DOHH2 (cell line): Measurements from ENCODE around the gene RUNX2.

Experiments
- H3F3A ChIP-seq: fragments of 200-600 bp; sonication (generic), shearing (Covaris generic); 2 replicates; pipeline ENCODE4 v1.6.0; 2016; ENCODE audit warnings: antibody characterized with exemption, mild to moderate bottlenecking; ENCODE audit not compliant: control insufficient read depth, insufficient read depth
- H3K27ac ChIP-seq: fragments of 200-600 bp; sonication (generic); 2 replicates; pipeline ENCODE4 v1.5.1; 2014; ENCODE audit warnings: low read depth, mild to moderate bottlenecking, low read length, moderate library complexity
- H3K27me3 ChIP-seq: fragments of 200-600 bp; sonication (generic); 2 replicates; pipeline ENCODE4 v1.6.1; 2014; ENCODE audit warnings: mild to moderate bottlenecking, low read length, mixed read lengths; ENCODE audit not compliant: control insufficient read depth
- H3K36me3 ChIP-seq: fragments of 200-600 bp; sonication (generic); 2 replicates; pipeline ENCODE4 v1.6.1; 2014; ENCODE audit warnings: mild to moderate bottlenecking, low read length, moderate library complexity, mixed read lengths; ENCODE audit not compliant: control insufficient read depth
- H3K4me1 ChIP-seq: fragments of 200-600 bp; sonication (generic); 2 replicates; pipeline ENCODE4 v1.6.1; 2014; ENCODE audit warnings: mild to moderate bottlenecking, low read length, mixed read lengths; ENCODE audit not compliant: control insufficient read depth
- H3K4me2 ChIP-seq: fragments of 200-600 bp; sonication (generic); 2 replicates; pipeline ENCODE4 v1.6.0; 2014; ENCODE audit warnings: mild to moderate bottlenecking, low read length, moderate library complexity
- H3K4me3 ChIP-seq: fragments of 200-600 bp; sonication (generic); 2 replicates; pipeline ENCODE4 v1.5.1; 2014; ENCODE audit warnings: mild to moderate bottlenecking, low read length, mixed read lengths
- H3K79me2 ChIP-seq: fragments of 200-600 bp; sonication (generic); 2 replicates; pipeline ENCODE4 v1.6.1; 2014; ENCODE audit warnings: mild to moderate bottlenecking, low read length, mixed read lengths; ENCODE audit not compliant: control insufficient read depth
- H3K9me2 ChIP-seq: fragments of 200-600 bp; sonication (generic); replicated peaks from 2 replicates; pipeline ENCODE4 v1.6.1; 2014; ENCODE audit warnings: mild to moderate bottlenecking, low read length, mixed read lengths; ENCODE audit not compliant: control insufficient read depth
- H3K9me3 ChIP-seq: fragments of 200-600 bp; sonication (generic); 2 replicates; pipeline ENCODE4 v1.6.1; 2014; ENCODE audit warnings: antibody characterized with exemption, low read length, mixed read lengths; ENCODE audit not compliant: control insufficient read depth, insufficient read depth
- H4K20me1 ChIP-seq: fragments of 200-600 bp; sonication (generic); 2 replicates; pipeline ENCODE4 v1.6.0; 2014; ENCODE audit warnings: low read depth, mild to moderate bottlenecking, antibody characterized with exemption, low read length, moderate library complexity; ENCODE audit not compliant: control insufficient read depth, insufficient read depth
- EZH2phosphoT487 ChIP-seq: fragments of 200-600 bp; sonication (generic); IDR thresholded peaks from 2 replicates; pipeline ENCODE4 v1.6.1; 2017; ENCODE audit warnings: borderline replicate concordance, mild to moderate bottlenecking, antibody characterized with exemption, low read length, moderate library complexity, mixed read lengths
- TF ChIP-seq, protein P1 (sequence below): fragments of 200-600 bp; sonication (generic); IDR thresholded peaks from one replicate; pipeline ENCODE4 v1.5.1; 2014; ENCODE audit warnings: antibody characterized with exemption, mild to moderate bottlenecking, low read depth, low read length; ENCODE audit not compliant: poor library complexity, severe bottlenecking

Gene RUNX2

DNA sequence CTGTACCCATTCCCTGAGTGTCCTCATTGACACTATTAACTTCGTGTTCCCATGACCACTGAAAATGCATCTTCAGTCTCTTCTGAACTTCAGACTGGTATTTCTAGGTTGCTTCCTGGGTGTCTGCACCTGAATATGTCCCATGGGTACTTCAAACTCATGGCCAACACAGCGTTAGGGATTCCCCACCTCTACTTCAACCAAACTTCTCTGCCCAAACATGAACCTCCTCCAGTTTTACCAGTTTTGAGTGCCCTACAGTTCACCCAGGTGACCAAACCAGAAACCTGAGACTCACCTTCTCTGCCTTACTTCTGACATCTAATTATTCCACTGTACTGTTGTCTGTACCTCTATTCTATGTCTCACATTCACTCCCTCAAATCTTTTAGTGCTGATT is 149.1 kb downstream of the RUNX2 start:
- Histone ChIP-seq H3K27ac (no peak overlapping the region), H3F3A (no peaks in the 10 kb centered on the region), H3K4me1 (peaks cover 4% of the 10 kb centered on the region; the same call in 1 of the 2 replicates), H3K9me2 (no peaks in the 10 kb centered on the region), H3K27me3 (no peaks in the 10 kb centered on the region; the same call in 1 of the 2 replicates), H3K4me3 (no peak overlapping the region), H4K20me1 (no peaks in the 10 kb centered on the region), H3K4me2 (no peak overlapping the region), H3K36me3 (no peaks in the 10 kb centered on the region), H3K9me3 (no peaks in the 10 kb centered on the region), H3K79me2 (no peaks in the 10 kb centered on the region)
- TF ChIP-seq EZH2phosphoT487 = no peak
- TF ChIP-seq, protein P1, sequence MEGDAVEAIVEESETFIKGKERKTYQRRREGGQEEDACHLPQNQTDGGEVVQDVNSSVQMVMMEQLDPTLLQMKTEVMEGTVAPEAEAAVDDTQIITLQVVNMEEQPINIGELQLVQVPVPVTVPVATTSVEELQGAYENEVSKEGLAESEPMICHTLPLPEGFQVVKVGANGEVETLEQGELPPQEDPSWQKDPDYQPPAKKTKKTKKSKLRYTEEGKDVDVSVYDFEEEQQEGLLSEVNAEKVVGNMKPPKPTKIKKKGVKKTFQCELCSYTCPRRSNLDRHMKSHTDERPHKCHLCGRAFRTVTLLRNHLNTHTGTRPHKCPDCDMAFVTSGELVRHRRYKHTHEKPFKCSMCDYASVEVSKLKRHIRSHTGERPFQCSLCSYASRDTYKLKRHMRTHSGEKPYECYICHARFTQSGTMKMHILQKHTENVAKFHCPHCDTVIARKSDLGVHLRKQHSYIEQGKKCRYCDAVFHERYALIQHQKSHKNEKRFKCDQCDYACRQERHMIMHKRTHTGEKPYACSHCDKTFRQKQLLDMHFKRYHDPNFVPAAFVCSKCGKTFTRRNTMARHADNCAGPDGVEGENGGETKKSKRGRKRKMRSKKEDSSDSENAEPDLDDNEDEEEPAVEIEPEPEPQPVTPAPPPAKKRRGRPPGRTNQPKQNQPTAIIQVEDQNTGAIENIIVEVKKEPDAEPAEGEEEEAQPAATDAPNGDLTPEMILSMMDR = no peak

DNA sequence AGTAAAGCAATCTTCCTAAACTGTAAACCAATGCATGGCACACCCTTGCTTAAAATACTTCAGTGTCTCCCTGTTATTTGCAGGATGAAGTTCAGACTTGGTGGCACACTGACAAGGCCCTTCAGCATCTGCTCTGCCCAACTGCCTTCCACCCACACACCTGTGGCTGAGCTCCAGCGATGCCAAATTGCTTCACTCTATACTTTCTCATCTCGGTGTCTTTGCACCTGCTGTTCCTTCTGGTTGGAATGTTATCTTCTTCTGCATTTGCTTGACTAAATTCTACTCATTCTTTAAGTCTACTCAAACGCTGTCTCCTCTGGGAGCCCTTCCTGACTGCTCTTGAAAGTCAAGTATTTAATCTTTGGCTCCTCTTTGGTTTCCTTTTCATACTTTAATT is 149.7 kb downstream of the RUNX2 start:
- H3K4me3 ChIP-seq = no peak overlapping the region
- H3K36me3 ChIP-seq = no peaks in the 10 kb centered on the region
- no peaks in the 10 kb centered on the region for H3K9me3 ChIP-seq
- no peak overlapping the region for H3K27ac ChIP-seq
- H4K20me1 ChIP-seq = no peaks in the 10 kb centered on the region
- TF ChIP-seq, protein P1 = no peak
- no peak for TF ChIP-seq EZH2phosphoT487
- no peak overlapping the region for H3K4me2 ChIP-seq
- peaks cover 4% of the 10 kb centered on the region; the same call in 1 of the 2 replicates for H3K4me1 ChIP-seq
- H3K79me2 ChIP-seq = no peaks in the 10 kb centered on the region
- H3K27me3 ChIP-seq = no peaks in the 10 kb centered on the region
- H3K9me2 ChIP-seq = no peaks in the 10 kb centered on the region
- H3F3A ChIP-seq = no peaks in the 10 kb centered on the region

DNA sequence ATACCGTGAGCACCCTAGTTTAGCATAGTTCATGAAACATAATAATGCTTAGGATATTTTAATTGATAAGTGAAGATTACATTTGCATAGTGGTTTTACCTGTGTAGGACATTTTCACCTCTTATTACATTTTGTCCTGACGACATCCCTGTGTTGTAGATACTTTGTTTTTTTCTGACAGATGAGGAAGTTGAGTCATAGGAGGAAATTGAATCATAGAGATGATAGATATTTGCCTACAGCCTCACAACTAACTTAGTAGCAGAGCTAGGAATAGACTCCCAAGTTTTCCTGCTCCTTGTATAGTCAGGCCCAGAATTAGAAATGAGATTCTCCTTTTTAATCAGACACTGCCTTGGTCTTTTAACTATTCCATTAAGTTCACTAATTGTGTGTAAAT is 150.1 kb downstream of the RUNX2 start:
- H3K27ac ChIP-seq = no peak overlapping the region
- no peaks in the 10 kb centered on the region for H4K20me1 ChIP-seq
- H3K36me3 ChIP-seq = no peaks in the 10 kb centered on the region
- H3K4me2 ChIP-seq = no peak overlapping the region
- no peak overlapping the region for H3K4me3 ChIP-seq
- H3K4me1 ChIP-seq = peaks cover 4% of the 10 kb centered on the region; the same call in 1 of the 2 replicates
- no peaks in the 10 kb centered on the region for H3K9me3 ChIP-seq
- H3K79me2 ChIP-seq = no peaks in the 10 kb centered on the region
- no peak for TF ChIP-seq EZH2phosphoT487
- TF ChIP-seq, protein P1 = no peak
- no peaks in the 10 kb centered on the region for H3K27me3 ChIP-seq
- no peaks in the 10 kb centered on the region for H3F3A ChIP-seq
- no peaks in the 10 kb centered on the region for H3K9me2 ChIP-seq
